ENCODE data around the gene ZNF367.

DNA sequence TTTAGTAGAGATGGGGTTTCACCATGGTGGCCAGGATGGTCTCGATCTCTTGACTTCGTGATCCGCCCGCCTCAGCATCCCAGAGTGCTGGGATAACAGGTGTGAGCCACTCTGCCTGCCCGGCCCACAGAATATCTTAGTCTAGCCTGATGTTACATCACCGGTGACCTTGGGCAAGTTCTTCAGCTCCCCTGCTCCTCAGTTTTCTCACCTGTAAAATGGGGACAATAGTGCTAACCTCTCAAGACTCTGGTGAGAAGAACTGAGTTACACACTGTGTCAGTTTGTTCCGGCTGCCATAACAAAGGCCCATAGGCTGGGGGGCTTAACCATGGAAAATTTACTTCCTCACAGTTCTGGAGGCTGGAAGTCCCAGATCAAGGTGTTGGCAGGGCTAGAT lies 19.3 kb upstream of the ZNF367 start:
- TF ChIP-seq, protein P1, sequence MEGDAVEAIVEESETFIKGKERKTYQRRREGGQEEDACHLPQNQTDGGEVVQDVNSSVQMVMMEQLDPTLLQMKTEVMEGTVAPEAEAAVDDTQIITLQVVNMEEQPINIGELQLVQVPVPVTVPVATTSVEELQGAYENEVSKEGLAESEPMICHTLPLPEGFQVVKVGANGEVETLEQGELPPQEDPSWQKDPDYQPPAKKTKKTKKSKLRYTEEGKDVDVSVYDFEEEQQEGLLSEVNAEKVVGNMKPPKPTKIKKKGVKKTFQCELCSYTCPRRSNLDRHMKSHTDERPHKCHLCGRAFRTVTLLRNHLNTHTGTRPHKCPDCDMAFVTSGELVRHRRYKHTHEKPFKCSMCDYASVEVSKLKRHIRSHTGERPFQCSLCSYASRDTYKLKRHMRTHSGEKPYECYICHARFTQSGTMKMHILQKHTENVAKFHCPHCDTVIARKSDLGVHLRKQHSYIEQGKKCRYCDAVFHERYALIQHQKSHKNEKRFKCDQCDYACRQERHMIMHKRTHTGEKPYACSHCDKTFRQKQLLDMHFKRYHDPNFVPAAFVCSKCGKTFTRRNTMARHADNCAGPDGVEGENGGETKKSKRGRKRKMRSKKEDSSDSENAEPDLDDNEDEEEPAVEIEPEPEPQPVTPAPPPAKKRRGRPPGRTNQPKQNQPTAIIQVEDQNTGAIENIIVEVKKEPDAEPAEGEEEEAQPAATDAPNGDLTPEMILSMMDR (IDR thresholded peaks at IDR 0.05; ENCODE audit: extremely low read depth in 1 of 2, insufficient read depth in 1 of 2, low read depth in 1 of 2, low read length in 2 of 2), result no peak
- TF ChIP-seq EZH2 (IDR thresholded peaks at IDR 0.05; ENCODE audit: borderline replicate concordance, low read depth, low read length, severe bottlenecking) (no peak), GATA2 (IDR thresholded peaks at IDR 0.05; ENCODE audit: insufficient read depth, insufficient read length, low read depth, low read length) (no peak), POLR2AphosphoS5 (IDR thresholded peaks at IDR 0.05; ENCODE audit: insufficient read depth, low read depth, low read length) (no peak), POLR2A (IDR thresholded peaks at IDR 0.05; ENCODE audit: low read depth, low read length) (no peak), MYC (IDR thresholded peaks at IDR 0.05; ENCODE audit: low read depth, low read length) (no peak), JUN (IDR thresholded peaks at IDR 0.05; ENCODE audit: borderline replicate concordance, insufficient read depth, insufficient read length, low read depth) (no peak)
- TF ChIP-seq, protein P2, sequence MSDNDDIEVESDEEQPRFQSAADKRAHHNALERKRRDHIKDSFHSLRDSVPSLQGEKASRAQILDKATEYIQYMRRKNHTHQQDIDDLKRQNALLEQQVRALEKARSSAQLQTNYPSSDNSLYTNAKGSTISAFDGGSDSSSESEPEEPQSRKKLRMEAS (IDR thresholded peaks at IDR 0.05; ENCODE audit: insufficient read depth, insufficient read length), result no peak

All from endothelial cell of umbilical vein (primary cell).